ENCODE data around the gene NAA80. TPM values are rescaled to one million over a fixed set of nuclear protein-coding genes. Genes with fewer than 3 reads are reported as not detected.
"Not testable (repeated sequence)": the region's sequence is repeated elsewhere in the genome, so short reads cannot be mapped to it uniquely, and the experiment has no call there.

NAA80 gene
- total RNA-seq, 1 donor from 2014 or later = 16.2 TPM

- Mint-ChIP-seq H3K9me3 (ENCODE audit: unreplicated experiment) (no peaks in the 10 kb centered on the region), H3K4me3 (ENCODE audit: unreplicated experiment) (no peak overlapping the region), H3K36me3 (ENCODE audit: unreplicated experiment) (no peaks in the 10 kb centered on the region), H3K27me3 (ENCODE audit: unreplicated experiment) (peaks cover 16% of the 10 kb centered on the region), H3K4me1 (ENCODE audit: unreplicated experiment) (peaks cover 17% of the 10 kb centered on the region), H3K27ac (ENCODE audit: unreplicated experiment) (no peak overlapping the region)
- no peak for DNase-seq (ENCODE audit: extremely low spot score, unreplicated experiment)
- TF ChIP-seq, protein P1, sequence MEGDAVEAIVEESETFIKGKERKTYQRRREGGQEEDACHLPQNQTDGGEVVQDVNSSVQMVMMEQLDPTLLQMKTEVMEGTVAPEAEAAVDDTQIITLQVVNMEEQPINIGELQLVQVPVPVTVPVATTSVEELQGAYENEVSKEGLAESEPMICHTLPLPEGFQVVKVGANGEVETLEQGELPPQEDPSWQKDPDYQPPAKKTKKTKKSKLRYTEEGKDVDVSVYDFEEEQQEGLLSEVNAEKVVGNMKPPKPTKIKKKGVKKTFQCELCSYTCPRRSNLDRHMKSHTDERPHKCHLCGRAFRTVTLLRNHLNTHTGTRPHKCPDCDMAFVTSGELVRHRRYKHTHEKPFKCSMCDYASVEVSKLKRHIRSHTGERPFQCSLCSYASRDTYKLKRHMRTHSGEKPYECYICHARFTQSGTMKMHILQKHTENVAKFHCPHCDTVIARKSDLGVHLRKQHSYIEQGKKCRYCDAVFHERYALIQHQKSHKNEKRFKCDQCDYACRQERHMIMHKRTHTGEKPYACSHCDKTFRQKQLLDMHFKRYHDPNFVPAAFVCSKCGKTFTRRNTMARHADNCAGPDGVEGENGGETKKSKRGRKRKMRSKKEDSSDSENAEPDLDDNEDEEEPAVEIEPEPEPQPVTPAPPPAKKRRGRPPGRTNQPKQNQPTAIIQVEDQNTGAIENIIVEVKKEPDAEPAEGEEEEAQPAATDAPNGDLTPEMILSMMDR (IDR thresholded peaks at IDR 0.05) = no peak
Observed at GRCh38 chr3:50275141-50275995, 23.8 kb downstream of the NAA80 start.

GRCh38 chr3:50274371-50275104 is 24.7 kb downstream of the NAA80 start:
- no peaks in the 10 kb centered on the region for H3K36me3 Mint-ChIP-seq (ENCODE audit: unreplicated experiment)
- H3K9me3 Mint-ChIP-seq (ENCODE audit: unreplicated experiment) = no peaks in the 10 kb centered on the region
- H3K4me3 Mint-ChIP-seq (ENCODE audit: unreplicated experiment) = no peak overlapping the region
- H3K4me1 Mint-ChIP-seq (ENCODE audit: unreplicated experiment) = peaks cover 23% of the 10 kb centered on the region
- H3K27ac Mint-ChIP-seq (ENCODE audit: unreplicated experiment) = no peak overlapping the region
- no peak for DNase-seq (ENCODE audit: extremely low spot score, unreplicated experiment)
- TF ChIP-seq, protein P1 (IDR thresholded peaks at IDR 0.05) = peak; percentile 74
- peaks cover 16% of the 10 kb centered on the region for H3K27me3 Mint-ChIP-seq (ENCODE audit: unreplicated experiment)

DNA sequence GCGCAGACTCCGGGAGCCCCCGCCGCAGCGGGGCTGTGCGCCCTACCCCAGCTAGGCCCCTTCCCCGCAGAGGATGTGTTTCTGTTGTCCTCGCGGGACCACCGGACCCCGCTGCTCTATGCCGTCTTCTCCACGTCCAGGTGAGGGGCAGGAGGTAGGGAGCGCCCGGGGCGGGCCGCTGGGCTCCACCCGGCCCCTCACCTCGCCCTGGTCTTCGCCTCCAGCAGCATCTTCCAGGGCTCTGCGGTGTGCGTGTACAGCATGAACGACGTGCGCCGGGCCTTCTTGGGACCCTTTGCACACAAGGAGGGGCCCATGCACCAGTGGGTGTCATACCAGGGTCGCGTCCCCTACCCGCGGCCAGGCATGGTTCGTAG is 25.5 kb downstream of the NAA80 start:
- H3K36me3 Mint-ChIP-seq (ENCODE audit: unreplicated experiment) = no peaks in the 10 kb centered on the region
- TF ChIP-seq, protein P1 (IDR thresholded peaks at IDR 0.05) = no peak

DNA sequence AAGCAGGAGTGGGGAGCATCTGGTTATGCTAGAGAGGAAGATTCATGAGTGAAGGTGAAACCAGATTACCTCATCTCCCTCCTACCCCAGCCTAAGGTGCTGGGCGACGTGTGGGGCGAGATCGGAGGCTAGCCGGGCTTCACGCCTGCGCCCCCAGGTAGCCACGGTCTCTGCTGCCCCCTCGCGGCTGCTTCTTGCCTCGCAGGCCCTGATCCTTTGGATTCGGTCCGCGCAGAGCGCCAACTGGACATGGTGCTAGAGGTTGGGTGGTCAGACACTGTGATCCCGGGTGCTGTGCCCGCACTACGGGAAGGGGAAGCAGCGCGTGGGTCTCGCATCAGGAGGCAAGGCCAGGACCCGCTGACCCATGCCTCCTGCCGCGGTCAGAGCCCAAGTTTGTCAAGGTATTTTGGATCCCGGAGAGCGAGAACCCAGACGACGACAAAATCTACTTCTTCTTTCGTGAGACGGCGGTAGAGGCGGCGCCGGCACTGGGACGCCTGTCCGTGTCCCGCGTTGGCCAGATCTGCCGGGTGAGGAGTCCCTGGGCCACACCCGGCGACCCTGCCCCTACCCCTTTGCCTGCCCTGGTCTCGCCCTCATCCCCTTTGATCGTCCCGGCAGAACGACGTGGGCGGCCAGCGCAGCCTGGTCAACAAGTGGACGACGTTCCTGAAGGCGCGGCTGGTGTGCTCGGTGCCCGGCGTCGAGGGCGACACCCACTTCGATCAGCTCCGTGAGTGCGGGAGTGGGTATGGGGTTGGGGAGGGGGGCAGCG is 26.1 kb downstream of the NAA80 start:
- TF ChIP-seq, protein P1 (IDR thresholded peaks at IDR 0.05) = peak; percentile 98
- Mint-ChIP-seq H3K4me3 (ENCODE audit: unreplicated experiment) (peak overlapping the region; percentile 41), H3K9me3 (ENCODE audit: unreplicated experiment) (no peaks in the 10 kb centered on the region), H3K4me1 (ENCODE audit: unreplicated experiment) (peaks cover 37% of the 10 kb centered on the region), H3K27ac (ENCODE audit: unreplicated experiment) (no peak overlapping the region), H3K36me3 (ENCODE audit: unreplicated experiment) (no peaks in the 10 kb centered on the region), H3K27me3 (ENCODE audit: unreplicated experiment) (peaks cover 16% of the 10 kb centered on the region)
- peak; percentile 95 for DNase-seq (ENCODE audit: extremely low spot score, unreplicated experiment)

More for the DNA sequence above, 25.5 kb downstream of the NAA80 start:
- Mint-ChIP-seq H3K4me3 (ENCODE audit: unreplicated experiment) (no peak overlapping the region), H3K27ac (ENCODE audit: unreplicated experiment) (no peak overlapping the region), H3K27me3 (ENCODE audit: unreplicated experiment) (peaks cover 16% of the 10 kb centered on the region), H3K4me1 (ENCODE audit: unreplicated experiment) (peaks cover 31% of the 10 kb centered on the region), H3K9me3 (ENCODE audit: unreplicated experiment) (no peaks in the 10 kb centered on the region)
- no peak for DNase-seq (ENCODE audit: extremely low spot score, unreplicated experiment)

- H3K27ac Mint-ChIP-seq (ENCODE audit: unreplicated experiment); H3K36me3 Mint-ChIP-seq (ENCODE audit: unreplicated experiment); DNase-seq (ENCODE audit: extremely low spot score, unreplicated experiment); H3K4me3 Mint-ChIP-seq (ENCODE audit: unreplicated experiment); H3K9me3 Mint-ChIP-seq (ENCODE audit: unreplicated experiment): not testable (repeated sequence)
- H3K27me3 Mint-ChIP-seq (ENCODE audit: unreplicated experiment) = peaks cover 16% of the 10 kb centered on the region
- H3K4me1 Mint-ChIP-seq (ENCODE audit: unreplicated experiment) = peaks cover 43% of the 10 kb centered on the region
Observed at GRCh38 chr3:50272538-50272910, 26.7 kb downstream of the NAA80 start.
